ENCODE measurements around the gene FLOT1. TPM values are rescaled to one million over a fixed set of nuclear protein-coding genes. Genes with fewer than 3 reads are reported as not detected.

Gene FLOT1
- total RNA-seq, 1 donor: 119 TPM

GRCh38 chr6:30714263-30714662 lies 28.2 kb downstream of the FLOT1 start:
- no peak overlapping the region for H3K4me3 ChIP-seq (ENCODE audit: low read depth, low read length)
- no peak for TF ChIP-seq CTCF (IDR thresholded peaks at IDR 0.05; ENCODE audit: insufficient read depth, low read depth, low read length)
- DNase-seq (ENCODE audit: low read depth): no peak

GRCh38 chr6:30712441-30712945 lies 30.0 kb downstream of the FLOT1 start:
- no peak for DNase-seq (ENCODE audit: low read depth)
- H3K4me3 ChIP-seq (ENCODE audit: low read depth, low read length): no peak overlapping the region
- no peak for TF ChIP-seq CTCF (IDR thresholded peaks at IDR 0.05; ENCODE audit: insufficient read depth, low read depth, low read length)

- DNase-seq (ENCODE audit: low read depth): no peak
- H3K4me3 ChIP-seq (ENCODE audit: low read depth, low read length): no peak overlapping the region
- no peak for TF ChIP-seq CTCF (IDR thresholded peaks at IDR 0.05; ENCODE audit: insufficient read depth, low read depth, low read length)
Observed at GRCh38 chr6:30711758-30712380, 30.6 kb downstream of the FLOT1 start.

GRCh38 chr6:30709101-30709868 lies 33.2 kb downstream of the FLOT1 start:
- no peak for TF ChIP-seq CTCF (IDR thresholded peaks at IDR 0.05; ENCODE audit: insufficient read depth, low read depth, low read length)
- H3K4me3 ChIP-seq (ENCODE audit: low read depth, low read length): no peak overlapping the region
- no peak for DNase-seq (ENCODE audit: low read depth)

- no peak for TF ChIP-seq CTCF (IDR thresholded peaks at IDR 0.05; ENCODE audit: insufficient read depth, low read depth, low read length)
- no peak for DNase-seq (ENCODE audit: low read depth)
- no peak overlapping the region for H3K4me3 ChIP-seq (ENCODE audit: low read depth, low read length)
Observed at GRCh38 chr6:30707281-30707850, 35.1 kb downstream of the FLOT1 start.

GRCh38 chr6:30705620-30706019 lies 36.9 kb downstream of the FLOT1 start:
- H3K4me3 ChIP-seq (ENCODE audit: low read depth, low read length): no peak overlapping the region
- DNase-seq (ENCODE audit: low read depth): no peak
- TF ChIP-seq CTCF (IDR thresholded peaks at IDR 0.05; ENCODE audit: insufficient read depth, low read depth, low read length): no peak
